NCI-H187 treated with DMSO at 0.1 percent for 48 hours (cell line): ENCODE results near the gene ACSF3.

Source experiments
- DNase-seq: peaks from one replicate; lab custom pipeline; 2025; lab: John Stamatoyannopoulos, UW

The ACSF3 gene

DNA sequence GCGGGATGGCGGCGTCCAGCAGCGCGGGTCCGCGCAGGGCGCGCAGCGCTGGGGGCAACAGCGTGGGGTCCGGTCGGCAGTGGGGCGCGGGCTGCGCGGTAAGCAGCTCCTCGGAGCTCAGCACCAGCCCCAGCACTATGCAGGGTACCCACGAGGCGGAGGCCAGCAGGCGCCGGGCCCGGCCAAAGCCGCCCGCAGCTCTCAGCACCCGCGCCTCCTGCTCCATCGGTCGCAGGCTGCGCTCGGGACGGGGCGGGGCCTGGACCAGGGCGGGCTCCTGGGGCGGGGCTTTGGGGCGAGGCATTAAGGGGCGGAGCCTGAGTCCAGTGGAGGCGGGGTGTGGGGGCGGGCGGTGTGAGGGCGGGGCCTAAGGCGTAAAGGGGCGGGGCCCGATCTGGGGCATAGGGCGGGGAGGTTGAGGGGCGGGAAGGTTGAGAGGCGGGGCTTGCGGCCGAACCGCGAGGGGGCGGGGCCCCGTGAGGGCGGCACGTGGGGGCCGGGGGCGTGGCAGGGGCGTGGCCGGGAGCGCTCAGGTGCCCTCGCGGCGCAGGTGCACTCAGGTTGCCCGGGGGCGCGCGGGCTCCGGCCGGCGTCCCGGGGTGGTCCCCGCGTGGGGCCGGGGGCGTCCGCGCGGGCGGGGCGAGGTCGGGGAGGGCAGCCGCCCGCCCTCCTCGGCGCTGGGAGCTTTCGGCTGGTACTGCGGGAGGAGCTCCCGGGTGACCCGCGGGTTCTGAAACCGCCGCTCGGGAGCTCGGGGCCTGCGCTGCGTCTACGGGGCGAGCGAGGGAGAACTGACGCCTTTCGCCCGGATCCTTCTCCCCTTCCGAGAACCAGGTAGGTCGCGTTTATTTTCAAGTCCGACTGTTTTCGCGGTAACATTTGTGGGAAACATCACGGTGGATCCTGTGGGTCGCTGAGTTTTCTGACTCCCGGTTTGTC lies 108.1 kb downstream of the ACSF3 start:
- no peak for DNase-seq

DNA sequence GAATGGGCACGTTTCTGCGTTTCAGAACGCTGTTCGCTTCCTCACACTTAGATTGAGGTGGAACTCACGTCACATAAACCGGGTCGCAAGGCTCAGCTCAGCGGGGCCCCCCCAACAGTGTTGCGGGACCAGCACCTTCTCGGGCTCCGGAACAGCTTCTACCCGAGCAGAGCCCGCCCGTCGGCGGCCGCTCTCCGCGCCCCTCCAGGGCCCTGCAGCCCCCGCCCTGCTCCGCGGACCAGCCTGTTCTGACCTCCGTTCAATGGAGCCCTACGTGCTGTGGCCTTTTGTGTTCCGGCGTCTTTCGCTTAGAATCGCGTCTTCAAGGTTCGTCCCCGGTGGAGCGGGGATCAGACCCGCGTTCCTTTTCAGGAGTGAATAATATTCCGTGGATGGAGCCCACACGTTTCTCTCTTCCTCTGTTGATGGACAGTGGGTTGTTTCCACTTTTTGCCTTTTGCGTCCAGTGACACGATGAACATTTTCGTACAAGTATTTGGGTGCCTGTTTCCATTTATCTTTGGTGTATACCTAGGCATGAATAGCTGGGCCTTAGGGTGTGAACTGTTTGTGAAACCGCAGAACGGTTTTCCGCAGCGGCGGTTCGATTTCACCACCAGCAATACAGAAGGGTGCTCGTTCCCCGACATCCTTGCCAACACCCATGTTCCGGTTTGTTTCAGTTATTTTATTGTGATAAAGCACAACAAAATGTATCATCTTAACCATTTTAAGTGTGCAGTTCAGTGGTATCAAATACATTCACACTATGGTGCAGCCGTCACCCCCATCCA lies 109.0 kb downstream of the ACSF3 start:
- no peak for DNase-seq
